Fibroblast of pulmonary artery (primary cell): ENCODE data around the gene CCN2.
"Not testable (repeated sequence)": the region's sequence is repeated elsewhere in the genome, so short reads cannot be mapped to it uniquely, and the experiment has no call there.

Experiments used
- DNase-seq: peaks from one replicate; pipeline ENCODE4 v3.0.0-alpha.2; 2010; ENCODE audit warnings: low read depth
- H3K4me3 ChIP-seq: replicated peaks from 2 replicates; pipeline ENCODE4 v1.5.1; 2011; ENCODE audit warnings: low read depth, mild to moderate bottlenecking, control low read depth, low read length, moderate library complexity
- TF ChIP-seq, protein P1 (sequence below): IDR thresholded peaks from 2 replicates; pipeline ENCODE4 v1.5.1; 2011; ENCODE audit warnings: mild to moderate bottlenecking, control low read depth, low read length, inconsistent platforms; ENCODE audit errors: missing control alignments

Gene CCN2

DNA sequence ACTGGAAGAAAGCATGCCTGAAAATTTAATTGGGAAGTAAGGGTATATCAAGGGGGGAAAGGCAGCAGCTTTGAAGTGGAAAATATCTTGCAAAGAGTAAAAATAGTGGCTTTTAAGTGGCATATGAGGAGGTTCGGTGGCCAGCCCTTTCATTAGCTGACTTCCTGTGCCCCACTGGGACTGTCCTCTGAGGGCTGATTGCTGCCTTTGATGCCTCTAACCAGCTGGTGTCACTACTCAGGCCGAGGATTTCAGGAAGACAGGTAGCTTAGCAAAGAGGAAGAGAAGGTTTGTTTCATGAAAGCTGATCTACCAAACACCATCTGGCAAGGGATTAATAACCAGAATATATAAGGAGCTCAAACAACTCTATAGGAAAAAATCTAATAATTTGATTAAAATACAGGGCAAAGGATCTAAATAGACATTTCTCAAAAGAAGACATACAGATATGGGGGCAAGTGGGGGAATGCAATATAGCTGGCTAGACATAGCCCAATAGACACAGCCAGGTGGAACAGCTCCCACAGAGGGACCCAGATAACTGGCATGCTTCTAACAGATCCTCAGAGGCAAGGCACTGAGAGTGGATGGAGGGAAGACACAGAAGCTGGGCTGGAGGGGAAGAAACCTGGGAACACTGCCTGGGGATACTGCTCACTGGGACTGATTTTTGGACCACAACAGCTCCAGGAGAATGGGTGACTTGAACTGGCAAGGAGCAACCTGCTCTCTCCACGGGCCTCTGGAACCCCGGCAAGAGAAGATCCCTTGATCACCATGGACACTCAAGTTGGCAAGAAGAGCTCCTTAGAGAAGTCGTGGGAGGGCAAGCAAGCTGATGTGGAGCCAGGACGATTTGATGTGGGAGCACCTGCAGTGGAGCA lies 33.2 kb downstream of the CCN2 start:
- no peak overlapping the region for H3K4me3 ChIP-seq
- no peak for DNase-seq
- TF ChIP-seq, protein P1, sequence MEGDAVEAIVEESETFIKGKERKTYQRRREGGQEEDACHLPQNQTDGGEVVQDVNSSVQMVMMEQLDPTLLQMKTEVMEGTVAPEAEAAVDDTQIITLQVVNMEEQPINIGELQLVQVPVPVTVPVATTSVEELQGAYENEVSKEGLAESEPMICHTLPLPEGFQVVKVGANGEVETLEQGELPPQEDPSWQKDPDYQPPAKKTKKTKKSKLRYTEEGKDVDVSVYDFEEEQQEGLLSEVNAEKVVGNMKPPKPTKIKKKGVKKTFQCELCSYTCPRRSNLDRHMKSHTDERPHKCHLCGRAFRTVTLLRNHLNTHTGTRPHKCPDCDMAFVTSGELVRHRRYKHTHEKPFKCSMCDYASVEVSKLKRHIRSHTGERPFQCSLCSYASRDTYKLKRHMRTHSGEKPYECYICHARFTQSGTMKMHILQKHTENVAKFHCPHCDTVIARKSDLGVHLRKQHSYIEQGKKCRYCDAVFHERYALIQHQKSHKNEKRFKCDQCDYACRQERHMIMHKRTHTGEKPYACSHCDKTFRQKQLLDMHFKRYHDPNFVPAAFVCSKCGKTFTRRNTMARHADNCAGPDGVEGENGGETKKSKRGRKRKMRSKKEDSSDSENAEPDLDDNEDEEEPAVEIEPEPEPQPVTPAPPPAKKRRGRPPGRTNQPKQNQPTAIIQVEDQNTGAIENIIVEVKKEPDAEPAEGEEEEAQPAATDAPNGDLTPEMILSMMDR = no peak

DNA sequence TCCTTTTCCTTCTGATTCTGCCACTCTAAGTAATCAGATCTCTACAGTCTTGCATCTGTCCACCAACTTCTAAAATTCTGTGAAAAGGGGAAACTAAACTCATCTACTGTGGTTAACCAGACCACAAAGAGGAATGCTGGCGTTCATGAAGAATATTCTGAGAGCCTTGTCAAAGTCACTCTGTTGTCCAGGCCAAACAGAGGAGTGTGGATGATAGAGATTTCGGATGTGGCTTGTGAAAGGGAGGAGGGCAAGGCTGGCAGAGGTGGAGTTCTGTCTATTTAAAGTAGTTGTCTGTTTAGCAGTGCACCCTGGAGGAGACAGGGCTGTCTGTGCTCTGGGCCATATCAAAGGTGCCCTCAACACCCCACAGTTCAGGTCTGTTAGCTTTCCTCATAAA lies 33.9 kb downstream of the CCN2 start:
- H3K4me3 ChIP-seq = no peak overlapping the region
- DNase-seq = no peak
- TF ChIP-seq, protein P1 = no peak

DNA sequence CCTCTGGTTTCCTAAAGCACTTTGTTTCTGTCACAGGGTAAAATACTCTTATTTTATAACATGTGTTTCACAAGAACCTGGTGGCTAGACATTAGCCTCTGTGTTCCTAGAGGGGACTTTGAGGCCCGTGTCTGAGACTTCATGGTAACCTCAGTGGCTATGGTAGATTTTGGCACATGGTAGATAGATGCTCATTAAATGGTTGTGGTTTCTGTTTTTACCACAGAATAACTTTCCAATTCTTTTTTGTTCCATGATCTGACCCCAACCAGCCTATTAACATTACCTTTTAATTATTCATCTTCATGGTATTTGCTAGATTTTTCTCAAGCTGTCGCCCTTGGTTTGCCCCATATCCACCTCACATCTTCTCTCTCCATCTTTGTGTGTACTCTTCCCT lies 34.3 kb downstream of the CCN2 start:
- H3K4me3 ChIP-seq = no peak overlapping the region
- TF ChIP-seq, protein P1 = no peak
- DNase-seq = no peak

DNA sequence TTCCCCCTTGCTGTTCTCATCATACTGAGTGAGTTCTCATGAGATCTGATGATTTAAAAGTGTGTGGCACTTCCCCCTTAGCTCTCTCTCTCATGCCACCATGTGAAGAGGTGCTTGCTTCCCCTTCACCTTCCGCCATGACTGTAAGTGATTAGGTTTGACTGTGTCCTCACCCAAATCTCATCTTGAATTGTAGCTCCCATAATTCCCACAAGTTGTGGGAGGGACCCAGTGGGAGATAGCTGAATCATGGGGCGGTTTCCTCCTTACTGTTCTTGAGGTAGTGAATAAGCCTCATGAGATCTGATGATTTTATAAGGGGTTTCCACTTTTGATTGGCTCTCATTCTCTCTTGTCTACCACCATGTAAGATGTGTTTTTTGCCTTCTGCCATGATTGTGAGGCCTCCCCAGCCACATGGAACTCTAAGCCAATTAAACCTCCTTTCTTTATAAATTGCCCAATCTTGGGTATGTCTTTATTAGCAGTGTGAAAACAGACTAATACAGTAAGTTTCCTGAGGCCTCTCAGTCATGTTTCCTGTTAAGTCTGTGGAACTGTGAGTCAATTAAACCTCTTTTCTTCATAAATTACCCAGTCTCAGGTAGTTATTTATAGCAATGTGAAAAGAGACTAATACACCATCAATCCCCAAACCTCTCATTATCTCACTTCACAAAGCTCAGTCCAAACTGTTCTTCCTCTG lies 34.9 kb downstream of the CCN2 start:
- not testable (repeated sequence) for DNase-seq, H3K4me3 ChIP-seq

DNA sequence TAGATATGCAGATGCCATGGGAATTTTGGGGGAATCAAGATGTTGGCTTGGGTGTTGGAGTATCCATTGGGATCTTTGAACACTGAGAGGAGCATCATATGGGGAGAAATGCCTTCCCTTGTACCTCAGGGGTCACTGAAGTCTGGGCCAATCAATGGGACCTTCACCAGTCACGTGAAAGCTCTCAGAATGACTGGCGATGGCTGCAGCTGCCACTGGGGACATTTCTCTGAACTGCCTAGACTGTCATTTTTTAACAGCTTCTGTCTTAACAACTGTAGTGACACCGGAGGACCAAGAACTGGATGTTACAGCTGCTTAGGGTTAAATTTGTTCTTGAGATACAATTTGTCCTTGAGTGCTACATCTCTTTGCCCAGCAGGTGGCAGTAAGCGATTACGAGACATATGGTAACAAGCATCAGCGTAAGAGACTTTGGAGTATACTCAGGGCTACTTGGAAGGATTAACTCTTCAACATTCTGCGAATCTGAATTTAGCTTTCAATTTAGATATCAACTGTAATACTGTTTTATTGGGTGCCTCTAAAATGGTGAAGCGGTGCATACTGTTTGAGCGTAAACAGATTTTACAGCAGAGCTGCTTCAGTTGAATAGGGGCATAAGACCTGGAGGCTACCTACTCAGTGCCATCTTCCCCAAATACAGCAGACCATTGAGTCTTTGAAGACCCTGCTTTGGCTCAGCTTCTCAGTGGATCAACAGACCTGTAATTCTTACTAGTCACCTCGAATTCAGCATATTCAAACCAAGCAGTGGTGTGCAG lies 36.0 kb downstream of the CCN2 start:
- TF ChIP-seq, protein P1 = peak; percentile 93
- no peak overlapping the region for H3K4me3 ChIP-seq

DNA sequence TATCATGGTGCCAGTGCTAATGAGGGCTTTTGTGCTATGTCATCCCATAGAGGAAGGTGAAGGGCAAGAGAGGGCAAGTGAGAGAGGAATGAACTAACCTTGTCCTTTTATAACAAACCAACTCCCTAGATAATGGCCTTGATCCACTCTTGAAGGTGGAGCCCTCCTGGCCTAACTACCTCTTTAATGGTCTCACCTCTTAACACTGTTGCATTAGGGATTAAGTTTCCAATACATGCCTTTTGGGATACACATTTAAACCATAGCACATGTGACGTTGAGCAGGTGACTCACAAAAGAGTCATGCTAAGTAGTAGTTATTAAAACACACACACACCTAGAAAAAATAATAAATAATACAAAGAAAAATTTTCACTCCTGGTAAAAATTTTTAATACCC lies 36.9 kb downstream of the CCN2 start:
- TF ChIP-seq, protein P1 = no peak
- no peak for DNase-seq
- H3K4me3 ChIP-seq = no peak overlapping the region

More for the DNA sequence above, 36.0 kb downstream of the CCN2 start:
- peak; percentile 89 for DNase-seq

DNA sequence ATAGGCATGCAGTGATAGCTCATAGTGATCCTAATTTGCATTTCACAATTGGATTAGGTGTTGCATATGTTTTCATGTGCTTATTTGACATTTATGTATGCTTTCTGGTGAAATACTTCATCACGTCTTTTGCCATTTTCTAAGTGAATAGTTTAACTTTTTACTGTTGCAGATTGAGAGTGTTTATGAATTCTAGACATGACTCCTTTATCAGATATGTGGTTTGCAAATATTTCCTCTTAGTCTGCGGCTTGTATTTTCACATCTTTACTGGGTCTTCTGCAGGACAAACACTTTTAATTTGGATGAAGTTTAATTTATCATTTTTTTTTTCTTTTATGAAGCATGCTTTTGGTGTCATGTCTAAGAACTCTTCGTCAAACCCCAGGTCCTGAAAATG lies 39.2 kb downstream of the CCN2 start:
- no peak overlapping the region for H3K4me3 ChIP-seq
- no peak for DNase-seq
- TF ChIP-seq, protein P1 = no peak
